Occipital lobe (tissue), 2 donors: Measurements from ENCODE around the gene GALNS. TPM values are rescaled to one million over a fixed set of nuclear protein-coding genes. Genes with fewer than 3 reads are reported as not detected.
A peak's percentile ranks its signal among the peaks of the same experiment; 100 is the strongest.

Experiments
- DNase-seq: peaks from one replicate; lab custom pipeline; 2025; lab: John Stamatoyannopoulos, UW
- total RNA-seq: library from RNA; depleted of rRNA; stranded (reverse); fragments of >200 nt; gene quantifications from one replicate; pipeline ENCODE4 v1.2.3, GENCODE V29; 2014

Gene GALNS
- total RNA-seq, 1 donor from 2014 or later, result 6.6 TPM

DNA sequence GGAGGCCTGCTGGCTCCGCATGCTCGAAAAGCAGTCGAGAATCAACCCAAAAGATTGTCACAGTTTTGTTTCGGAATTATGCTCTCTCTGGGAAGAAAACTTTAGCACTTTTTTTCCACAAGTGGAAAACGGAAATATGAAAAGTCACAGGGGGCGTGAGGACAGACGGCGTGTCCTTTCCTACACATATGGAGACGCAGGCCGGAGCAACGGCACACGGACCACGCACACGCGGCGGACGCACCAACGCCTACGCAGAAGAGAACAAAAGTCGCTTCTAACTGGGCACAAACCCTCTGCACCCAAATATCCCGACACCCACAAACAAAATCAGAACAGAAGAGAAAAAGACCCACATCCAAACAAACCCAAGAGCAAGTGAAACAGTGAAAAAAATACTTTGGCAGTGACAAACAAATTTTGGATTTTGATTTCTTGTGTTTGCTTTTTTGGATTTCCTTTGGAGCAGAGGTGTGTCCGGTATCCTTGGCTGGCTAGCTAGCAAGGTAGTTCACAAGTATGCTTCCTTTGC is 19.0 kb upstream of the GALNS start:
- DNase-seq, result no peak

DNA sequence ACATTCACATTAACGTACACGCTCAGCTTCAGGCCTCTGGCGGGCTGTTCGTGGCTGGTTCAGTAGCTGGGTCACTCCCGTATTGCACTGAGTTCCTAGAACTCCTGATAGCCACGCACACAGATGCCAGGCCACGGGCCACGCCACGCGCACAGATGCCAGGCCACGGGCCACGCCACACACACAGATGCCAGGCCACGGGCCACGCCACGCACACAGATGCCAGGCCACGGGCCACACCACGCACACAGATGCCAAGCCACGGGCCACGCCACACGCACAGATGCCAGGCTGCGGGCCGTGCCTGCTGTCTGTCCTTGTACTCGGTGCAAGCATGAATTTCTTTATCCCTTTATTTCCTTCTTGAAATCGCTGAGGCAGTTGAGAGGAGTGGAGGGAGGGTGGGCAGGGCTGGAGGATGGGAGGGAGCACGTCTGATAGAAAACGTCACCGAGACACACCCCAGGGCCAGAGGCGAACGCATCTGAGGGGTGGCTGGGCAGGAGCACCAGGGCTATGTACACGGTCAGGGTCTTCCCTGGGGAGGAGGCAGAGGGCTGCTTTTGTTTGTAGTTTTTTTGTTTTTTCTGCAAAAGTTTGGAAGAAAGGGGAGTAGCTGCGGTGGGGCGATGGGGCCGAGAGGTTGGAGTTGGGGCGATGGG is 18.3 kb upstream of the GALNS start:
- no peak for DNase-seq

- no peak for DNase-seq
Observed at GRCh38 chr16:88872650-88873331, 16.0 kb upstream of the GALNS start.

GRCh38 chr16:88871730-88872416 is 15.1 kb upstream of the GALNS start:
- no peak for DNase-seq

DNA sequence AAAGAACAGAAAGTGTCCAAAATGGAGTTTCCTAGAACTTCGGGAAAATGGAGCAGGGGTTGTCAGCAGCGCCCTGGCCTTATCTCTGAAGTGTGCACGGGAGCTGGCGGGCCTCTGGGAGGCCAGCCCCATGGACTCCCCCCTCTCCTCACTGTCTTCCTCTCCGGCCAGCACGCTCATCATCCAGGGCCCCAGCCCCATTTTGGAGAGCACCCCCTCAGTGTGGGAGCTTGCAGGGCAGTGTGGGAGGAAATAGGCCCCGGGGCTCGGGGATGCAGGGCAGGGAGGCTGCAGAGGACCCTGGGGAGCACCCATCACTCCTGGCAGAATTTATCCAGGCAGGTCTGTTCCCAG is 14.6 kb upstream of the GALNS start:
- DNase-seq, result no peak

GRCh38 chr16:88870608-88871348 is 14.0 kb upstream of the GALNS start:
- DNase-seq, result no peak

DNA sequence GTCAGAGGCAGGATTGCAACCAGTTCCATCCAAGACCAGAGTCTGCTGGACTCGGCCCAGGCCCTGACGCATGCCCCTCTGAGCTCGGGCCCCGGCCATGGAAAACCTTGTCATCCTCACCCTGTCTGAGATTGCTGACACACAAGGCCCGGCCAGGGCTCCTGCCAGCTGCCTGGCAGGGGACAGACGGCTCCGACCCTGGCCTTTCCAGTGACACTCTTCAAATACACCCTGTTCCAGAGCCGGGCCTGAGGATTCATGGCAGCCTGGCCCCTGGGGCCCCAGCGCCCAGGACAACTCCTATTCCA is 12.9 kb upstream of the GALNS start:
- DNase-seq, result no peak

DNA sequence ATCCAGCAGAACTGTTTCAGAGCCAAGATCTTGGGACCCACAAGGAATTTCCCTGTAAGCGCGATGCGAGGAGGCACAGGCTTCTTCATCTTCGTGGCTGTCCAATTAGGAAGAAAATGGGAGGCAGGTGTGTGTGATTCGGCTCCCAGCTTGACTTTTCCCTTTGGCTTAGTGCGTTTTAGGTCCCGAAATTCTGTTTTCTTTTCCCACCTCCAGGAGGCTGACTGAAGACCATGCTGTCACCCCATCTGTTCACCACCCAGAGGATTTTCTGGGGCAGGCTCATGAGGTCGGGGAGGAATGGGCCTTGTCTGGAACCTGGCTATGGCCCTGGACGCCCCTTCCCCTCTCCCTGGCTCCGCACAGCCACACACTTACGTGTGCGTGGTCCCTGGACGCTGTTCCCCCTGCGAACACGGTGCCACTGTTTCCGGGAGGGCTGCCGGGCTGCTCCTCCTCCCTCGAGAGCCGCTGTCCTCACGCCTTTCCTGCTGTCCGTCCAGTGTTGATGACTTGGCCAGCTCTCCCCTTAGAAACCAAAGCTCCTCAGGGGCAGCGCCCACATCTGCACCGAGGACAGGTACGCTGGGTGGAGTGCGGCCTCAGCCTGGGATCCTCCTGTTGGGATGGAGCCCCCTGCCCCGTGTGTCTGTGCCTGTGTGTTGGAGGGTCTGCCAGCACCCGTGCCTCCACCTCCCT is 12.4 kb upstream of the GALNS start:
- DNase-seq, result no peak

- no peak for DNase-seq
Observed at GRCh38 chr16:88867581-88868246, 11.0 kb upstream of the GALNS start.

DNA sequence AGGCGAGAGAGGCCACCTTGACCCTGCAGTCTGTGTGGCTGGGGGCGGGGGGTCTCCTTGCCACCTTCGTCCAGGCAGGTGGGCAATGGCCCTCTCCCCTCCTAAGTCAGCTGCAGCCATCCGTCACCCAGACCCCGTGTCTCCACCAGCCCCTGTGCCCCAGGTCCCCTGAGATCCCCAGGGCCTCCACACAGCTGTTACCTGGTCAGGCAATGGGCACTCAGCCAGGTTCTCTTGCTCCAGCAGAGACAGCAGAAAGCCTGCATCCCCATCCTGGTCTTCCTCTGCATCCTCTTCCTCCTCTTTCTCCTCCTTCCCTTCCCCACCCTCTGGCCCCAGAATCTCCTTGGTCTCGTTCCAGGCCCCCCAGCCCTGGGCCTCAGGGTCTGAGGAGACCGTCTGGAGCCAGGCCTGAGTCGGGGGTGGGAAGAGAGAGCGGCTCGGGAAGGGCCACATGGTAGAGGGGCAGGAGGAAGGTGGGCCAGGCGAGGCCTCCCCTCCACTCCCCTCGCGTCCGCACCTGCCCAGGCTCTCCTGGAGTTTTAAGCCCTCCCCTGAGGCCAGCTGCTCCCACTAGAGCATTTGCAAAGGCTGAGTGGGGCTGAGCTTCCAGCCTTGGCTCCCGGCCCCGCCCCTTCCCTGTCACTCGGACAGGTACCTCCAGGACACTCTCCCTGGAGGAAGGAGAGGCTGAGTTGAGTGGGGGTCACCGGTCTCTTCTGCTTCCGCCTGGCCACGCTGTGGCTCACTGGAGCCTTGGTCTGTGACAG is 9.6 kb upstream of the GALNS start, which contains the start of gene PABPN1L:
Gene PABPN1L, minus strand, starts transcription at position 510 of the 770 bp plus-strand sequence. Its CDS starts 54 bp downstream, at position 456.
- DNase-seq, result no peak

DNA sequence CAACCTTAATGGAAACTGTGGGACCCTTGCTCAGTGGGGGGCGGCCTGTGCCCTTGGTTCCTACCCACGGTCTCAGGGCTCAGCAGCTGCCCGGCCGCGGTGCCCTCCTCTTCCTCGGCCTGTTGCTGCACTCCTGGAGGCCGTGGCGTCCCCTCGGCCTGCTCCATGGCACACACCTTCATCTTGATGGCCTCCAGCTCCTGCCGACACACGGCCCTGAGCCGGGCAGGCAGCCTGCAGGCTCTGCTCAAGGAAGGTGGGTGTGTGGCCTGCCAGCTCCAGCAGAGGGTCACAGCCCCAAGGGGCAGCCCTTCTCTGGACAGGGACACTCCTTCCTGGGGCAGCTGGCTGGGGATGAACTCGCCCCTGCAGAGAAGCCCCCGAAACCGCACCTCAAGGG is 9.0 kb upstream of the GALNS start:
- no peak for DNase-seq

DNA sequence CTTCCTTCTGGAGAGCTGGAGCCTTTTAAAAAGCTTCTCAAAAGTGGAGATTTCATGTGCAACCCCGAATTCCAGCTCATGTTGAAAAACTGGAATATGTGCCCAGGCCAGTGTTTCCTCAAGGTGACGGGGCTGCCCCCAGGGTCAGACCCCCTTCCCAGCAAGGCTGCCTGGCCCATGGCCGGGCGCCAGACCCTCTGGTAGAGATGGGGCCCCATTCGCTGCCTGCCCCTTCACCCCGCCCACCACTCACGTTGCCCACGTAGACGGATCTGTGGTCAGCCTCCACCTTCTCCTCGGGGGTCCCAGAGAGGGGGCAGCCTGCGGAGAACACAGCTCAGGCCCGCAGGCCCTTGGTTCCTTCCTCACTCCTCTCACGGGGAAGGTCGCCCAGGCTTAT is 8.6 kb upstream of the GALNS start:
- no peak for DNase-seq

- no peak for DNase-seq
Observed at GRCh38 chr16:88864521-88864920, 7.8 kb upstream of the GALNS start.

GRCh38 chr16:88864099-88864498 is 7.4 kb upstream of the GALNS start:
- no peak for DNase-seq

DNA sequence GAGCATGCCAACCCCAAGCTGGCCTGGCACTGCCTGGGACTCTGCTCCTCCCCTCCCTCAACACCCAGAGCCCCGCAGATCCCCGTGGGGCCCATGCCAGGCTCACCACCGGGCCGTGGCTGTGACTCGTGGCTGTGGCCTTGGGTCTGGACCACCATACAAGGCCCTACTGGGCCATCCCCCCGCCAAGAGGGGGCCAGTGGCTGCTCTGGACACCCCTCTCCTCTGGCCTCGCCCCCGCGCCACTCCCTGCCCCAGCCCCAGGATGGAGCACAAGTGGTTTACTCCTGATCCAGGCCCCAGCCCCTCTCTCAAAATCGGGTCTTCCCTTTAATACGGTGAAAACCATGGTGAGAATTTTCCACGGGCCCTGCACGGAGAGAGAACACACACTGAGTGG is 6.7 kb upstream of the GALNS start:
- no peak for DNase-seq

GRCh38 chr16:88862968-88863367 is 6.2 kb upstream of the GALNS start:
- no peak for DNase-seq

DNA sequence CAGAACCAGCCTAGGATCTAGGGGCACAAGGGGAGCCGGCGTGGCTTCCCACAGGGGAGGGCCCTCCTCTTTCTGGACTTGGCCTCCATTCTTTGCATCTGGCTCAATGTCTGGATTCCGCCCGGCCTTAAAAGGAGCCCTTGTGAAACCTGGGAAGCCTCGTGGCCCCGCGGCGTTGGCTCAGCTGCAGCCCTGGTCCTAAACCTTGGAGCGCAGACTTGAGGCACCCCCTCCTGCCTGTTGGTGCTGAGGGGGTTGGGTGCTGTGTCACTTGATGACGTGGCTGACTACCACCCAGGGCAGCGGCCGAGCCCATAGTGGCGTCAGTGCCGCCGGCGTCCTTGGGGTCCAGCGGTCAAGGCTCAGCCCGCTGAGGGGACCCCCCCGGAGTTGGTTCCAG is 4.6 kb upstream of the GALNS start:
- no peak for DNase-seq

- no peak for DNase-seq
Observed at GRCh38 chr16:88859381-88860091, 2.8 kb upstream of the GALNS start.

DNA sequence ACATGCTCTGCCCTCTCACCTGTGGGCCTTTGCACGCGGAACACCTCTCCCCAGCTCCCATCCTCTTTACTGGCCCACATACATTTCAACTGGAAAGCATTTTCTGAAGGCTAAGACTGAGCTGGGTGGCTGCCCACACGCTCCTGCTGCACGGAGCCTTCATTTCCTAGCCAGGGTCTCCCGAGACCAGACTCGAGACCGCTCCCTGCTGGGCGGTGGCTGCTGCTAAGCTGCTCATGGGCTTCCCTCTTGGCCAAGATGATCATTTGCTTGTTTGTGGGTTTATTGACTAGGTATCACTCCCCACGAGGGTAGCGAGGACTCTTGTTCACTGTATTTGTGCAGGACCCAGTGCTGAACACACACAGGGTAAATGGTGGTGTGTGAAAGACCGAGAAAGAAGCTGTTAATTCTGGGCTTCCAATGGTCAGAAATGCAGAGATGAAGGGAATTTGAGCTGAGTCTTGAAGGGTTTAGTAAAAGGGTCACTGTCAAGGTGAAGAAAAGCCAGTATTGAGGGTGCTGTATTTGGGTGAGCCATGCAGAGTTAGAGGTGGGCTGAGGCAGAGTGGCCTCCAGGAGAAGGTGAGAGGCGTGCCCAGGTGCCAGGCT is 1.1 kb upstream of the GALNS start:
- DNase-seq, result peak; percentile 59
